NCI-H69 (cell line): ENCODE measurements around the gene DCDC2C.
"Not testable (repeated sequence)": the region's sequence is repeated elsewhere in the genome, so short reads cannot be mapped to it uniquely, and the experiment has no call there.

Experiments
- DNase-seq: peaks from one replicate; lab custom pipeline; 2025; lab: John Stamatoyannopoulos, UW

The DCDC2C gene

DNA sequence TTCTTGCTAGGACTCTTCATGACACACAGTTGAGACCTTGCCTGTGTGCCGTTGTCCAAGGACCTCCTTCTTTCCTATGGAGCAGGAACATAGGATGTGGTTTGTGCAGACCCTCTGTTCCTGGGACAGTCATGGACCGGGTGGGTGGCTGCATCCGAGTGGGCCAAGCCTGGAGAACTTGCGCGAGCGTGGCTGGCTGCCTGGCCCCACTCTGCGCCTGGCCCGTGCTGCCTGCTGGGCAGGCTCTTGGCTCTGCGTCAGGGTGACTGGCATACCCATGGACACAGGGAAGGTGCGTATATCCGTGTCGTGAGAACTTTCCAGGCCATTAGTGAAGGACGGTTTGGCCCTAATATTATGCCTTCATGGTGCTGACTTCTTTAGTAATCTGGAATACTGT, 68.2 kb downstream of the DCDC2C start:
- DNase-seq, result no peak

DNA sequence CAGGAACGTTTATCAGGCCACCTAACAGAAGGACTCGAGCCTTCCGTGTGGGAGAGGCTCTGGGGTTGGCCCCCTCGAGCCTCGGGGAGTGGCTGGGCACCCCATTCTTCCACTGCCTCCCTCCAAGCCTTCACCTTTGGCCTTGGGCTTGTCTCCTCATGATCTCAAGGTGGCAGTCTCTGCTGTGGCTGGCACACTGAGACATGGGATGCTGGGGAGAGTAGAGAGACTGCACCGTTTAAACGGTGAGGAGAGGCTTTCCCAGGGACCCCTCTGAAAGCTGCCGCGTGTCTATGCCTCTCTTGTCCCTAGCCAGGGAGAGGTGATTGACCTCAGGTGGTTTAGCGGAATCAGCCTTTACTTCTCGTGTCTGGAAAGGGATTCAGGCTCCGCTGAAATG, 71.0 kb downstream of the DCDC2C start:
- no peak for DNase-seq

- DNase-seq, result no peak
Observed at GRCh38 chr2:3776311-3776710, 72.9 kb downstream of the DCDC2C start.

GRCh38 chr2:3777966-3778365, 74.6 kb downstream of the DCDC2C start:
- no peak for DNase-seq

GRCh38 chr2:3778851-3779495, 75.6 kb downstream of the DCDC2C start:
- DNase-seq, result peak; percentile 50

GRCh38 chr2:3779496-3780049, 76.2 kb downstream of the DCDC2C start:
- DNase-seq, result peak; percentile 6

DNA sequence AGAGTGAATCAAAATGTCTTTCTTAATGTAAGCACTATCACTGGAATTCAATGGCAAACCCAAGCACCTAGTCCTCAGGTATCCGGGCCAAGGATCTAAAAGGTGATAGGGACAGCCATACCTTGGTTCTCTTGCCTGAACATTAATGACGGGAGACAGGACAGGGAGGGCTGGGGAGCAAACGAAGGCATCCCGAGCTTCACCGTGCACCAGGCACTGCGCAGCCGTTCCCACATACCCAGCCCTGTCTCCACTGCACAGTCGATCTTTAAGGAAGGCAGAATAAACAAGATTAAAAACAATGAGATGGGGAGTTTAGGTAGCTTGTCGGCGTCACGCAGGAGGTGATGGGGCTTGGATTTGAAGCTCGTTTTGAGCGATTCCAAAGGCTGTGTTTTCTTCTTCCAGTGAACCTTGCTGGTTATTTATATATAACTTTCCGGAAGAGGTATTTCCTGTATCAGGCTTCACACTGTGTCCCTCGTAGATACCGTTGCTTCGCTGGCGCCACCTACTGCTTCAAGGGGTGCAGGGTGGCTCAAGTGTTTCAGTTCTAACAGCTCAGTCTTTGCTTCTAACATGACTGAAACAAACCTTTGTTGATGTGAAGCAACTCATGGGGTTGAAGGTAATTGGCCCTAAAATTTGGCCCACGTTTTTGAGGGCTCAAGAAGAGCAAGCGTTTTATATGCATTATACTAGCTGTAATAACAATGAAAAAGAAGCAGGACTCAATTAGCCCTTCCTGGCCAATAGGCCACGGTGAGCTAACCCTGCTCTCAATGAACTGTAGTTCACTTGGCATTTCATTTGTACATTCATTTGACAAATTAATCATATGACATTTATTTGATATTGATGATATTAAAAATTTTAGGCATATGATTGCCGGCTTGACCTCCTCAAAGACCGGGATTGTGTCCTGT, 77.4 kb downstream of the DCDC2C start:
- peak; percentile 60 for DNase-seq

DNA sequence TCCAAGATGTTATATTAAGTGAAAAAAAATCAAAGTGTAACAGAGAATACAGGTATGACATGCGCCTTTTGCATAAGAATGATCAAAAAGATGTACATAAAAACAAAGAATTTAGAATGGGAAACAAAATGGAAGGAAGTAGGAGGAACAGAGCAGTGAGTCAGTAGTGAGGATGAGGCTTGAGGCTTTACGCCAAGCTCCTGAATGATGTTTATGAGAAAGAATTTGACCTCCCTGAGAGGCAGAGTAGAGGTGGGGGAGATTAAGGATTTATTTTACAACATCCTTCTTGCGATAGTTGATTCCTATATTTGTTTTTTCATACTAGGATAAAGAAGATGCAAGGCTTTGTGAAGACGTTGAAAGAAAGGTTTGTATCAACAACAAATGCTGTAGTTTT, 81.4 kb downstream of the DCDC2C start:
- DNase-seq, result no peak

DNA sequence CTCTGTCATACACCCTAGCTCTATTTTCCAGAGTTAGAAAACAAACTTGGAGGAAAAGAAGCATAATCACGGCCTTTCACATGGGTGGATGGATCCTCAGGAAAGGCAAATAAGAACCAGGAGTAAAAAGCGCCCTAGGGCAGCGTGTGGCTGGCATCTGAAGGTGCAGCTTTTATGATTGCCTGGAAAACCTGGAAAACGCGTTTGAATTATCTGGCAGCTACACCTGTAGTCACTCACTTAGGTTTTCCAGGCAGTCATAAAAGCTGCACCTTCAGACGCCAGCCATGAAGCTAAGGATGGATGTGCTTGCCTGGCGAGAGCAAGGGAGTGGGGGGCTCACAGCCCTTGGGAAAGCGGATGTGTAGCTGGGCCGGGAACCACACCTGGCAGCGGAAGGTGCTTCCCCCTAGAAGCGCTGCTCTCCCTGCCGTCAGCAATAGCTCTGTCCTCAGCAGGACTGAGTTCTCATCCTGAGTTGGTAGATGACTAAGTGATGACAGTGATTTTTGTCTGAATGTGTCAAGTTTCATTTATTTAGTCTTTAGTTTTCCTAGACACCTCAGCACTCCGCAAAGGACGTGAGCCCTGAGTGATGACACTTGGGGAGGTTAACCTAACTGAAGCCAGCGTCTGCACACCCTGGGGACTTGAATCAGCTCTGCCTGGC, 82.0 kb downstream of the DCDC2C start:
- DNase-seq, result peak; percentile 28

- no peak for DNase-seq
Observed at GRCh38 chr2:3785890-3786273, 82.5 kb downstream of the DCDC2C start.

DNA sequence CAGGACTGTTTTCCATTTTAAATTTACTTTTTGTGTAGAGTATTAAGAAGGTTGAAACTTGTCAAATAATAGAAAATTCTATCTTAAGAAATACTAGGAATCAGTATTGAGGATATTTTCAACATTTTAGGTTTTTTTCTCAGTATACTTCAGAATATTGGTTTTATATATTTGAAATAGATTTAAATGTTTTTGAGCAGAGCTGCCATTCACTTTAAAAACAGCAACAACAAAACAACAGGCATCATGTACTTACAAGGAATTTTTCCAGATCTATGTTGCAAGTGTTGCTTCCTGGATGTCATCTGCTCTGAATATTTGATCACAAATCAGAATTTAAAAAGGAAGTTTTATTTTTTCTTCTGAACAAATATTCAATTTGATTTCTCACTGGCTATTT, 84.4 kb downstream of the DCDC2C start:
- DNase-seq, result no peak

- no peak for DNase-seq
Observed at GRCh38 chr2:3789256-3789655, 85.9 kb downstream of the DCDC2C start.

DNA sequence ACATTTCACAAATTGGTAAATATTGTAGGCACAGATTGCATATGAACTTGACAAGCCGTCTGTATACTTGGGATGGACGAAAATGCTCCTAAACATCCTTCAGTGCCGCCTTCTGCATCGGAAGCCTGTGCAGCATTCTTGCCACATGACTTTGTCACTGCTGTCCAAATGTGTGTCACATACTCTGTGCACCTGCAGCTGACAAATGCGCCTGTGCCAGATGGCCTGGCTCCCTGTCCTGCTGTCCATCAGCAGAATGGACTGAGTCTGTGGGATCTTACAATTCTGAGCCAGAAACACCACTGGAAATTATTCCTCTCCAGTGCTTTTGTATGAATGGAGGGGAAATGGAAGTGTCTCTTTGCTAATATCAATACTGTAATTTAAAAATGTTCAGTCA, 89.9 kb downstream of the DCDC2C start:
- DNase-seq, result no peak

DNA sequence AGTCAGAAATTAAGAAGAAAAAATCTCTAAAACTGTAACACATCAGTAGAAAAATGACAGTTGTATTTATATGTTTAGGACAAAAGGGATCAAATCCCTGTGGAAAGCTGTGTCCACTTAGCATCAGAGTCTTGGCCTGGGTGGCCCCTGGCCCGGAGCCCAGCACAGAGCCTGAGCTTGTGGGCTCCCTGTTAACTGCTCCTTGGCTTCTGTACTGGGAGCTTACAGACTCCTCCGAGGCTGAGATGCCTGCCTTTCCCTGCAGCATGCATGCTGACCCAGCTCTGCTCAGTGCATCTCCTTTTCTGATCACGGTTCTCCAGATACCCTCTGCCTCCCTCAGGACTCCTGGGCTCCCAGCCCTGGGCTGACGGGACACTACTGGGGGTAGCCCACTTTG, 98.1 kb downstream of the DCDC2C start:
- no peak for DNase-seq

GRCh38 chr2:3805201-3805939, 102.0 kb downstream of the DCDC2C start:
- no peak for DNase-seq

DNA sequence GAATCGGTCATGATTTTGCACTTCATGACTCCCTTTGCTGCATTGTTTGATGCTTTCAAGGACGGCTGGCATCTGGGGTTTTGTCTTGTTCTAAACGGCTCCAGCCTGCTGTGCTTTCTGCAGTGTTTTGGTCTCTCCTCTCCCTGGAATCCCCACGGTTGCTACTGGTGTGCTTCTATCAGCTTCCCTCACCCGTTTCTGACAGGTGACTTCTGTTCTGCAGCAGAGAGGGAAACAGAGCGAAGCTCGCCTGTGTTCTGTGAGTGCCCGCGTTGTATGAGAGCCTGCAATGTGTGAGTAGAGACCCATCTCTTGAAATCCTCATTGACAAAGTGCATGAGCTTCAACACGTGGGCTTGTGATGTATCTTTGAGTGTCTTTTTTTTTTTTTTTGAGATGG, 102.8 kb downstream of the DCDC2C start:
- no peak for DNase-seq

- DNase-seq, result no peak
Observed at GRCh38 chr2:3806730-3807129, 103.4 kb downstream of the DCDC2C start.

GRCh38 chr2:3807853-3808252, 104.5 kb downstream of the DCDC2C start:
- DNase-seq, result no peak

DNA sequence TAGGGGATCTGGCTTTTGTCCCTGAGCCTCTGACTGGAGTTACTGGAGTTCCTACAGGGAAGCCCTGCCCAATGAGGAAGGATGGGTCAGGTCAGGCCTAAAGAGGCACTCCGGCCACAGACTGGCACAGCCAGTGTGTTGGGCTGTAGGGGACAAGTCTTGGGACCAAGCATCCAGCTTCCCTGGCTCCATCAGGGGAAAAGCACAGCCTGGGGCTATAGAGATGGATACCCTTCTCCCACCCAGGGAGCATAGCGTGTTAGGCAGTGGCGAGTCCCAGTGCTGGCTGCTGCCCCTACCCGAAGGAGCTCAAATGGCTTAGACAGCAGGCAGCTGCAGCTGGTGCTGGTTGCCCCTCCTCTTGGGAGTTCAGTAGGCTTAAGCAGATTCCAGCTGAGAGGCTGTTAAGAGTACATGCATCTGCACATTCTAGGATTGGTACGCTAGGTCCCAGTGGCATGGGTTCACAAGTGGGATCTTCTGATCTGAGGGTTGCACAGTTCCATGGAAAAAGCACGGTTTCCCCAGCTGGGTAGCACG, 111.4 kb downstream of the DCDC2C start:
- no peak for DNase-seq

DNA sequence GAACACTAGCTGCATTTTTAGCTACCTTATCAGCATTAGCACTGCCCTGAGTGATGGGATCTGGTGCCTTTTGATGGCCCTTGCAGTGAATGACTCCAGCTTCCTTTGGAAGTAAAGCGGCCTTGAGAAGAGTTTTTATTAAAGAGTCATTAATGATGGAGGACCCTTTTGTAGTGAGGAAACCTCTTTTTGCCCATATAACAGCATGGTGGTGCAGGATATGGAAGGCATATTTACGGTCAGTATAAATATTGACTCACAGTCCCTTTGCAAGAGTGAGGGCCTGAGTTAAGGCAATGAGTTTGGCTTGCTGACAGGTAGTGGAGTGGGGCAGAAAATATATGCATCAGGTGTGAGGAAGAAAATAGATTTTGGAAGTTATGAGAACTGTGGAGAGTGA, 113.8 kb downstream of the DCDC2C start:
- not testable (repeated sequence) for DNase-seq

- no peak for DNase-seq
Observed at GRCh38 chr2:3823748-3824147, 120.4 kb downstream of the DCDC2C start.
